ENCODE measurements around the gene TBX4.

TBX4 gene

DNA sequence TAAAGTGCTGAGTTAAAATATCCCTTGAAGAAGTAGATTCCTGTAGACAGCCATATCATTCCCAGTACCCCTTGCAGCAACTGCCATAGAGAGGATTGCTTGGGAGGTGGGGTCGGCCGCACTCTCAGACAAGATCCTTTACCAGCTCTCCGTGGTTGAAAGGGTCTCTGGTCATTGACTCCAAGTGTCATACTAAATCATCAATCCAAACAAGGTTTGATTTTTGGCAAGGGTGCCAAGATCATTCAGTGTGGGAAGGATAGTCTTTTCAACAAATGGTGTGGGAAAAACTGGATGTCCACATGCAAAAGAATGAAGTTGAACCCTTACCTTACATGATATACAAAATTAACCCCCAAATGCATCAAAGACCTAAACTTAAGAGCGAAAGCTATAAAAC, 30.8 kb upstream of the TBX4 start:
- TF ChIP-seq, protein P1, sequence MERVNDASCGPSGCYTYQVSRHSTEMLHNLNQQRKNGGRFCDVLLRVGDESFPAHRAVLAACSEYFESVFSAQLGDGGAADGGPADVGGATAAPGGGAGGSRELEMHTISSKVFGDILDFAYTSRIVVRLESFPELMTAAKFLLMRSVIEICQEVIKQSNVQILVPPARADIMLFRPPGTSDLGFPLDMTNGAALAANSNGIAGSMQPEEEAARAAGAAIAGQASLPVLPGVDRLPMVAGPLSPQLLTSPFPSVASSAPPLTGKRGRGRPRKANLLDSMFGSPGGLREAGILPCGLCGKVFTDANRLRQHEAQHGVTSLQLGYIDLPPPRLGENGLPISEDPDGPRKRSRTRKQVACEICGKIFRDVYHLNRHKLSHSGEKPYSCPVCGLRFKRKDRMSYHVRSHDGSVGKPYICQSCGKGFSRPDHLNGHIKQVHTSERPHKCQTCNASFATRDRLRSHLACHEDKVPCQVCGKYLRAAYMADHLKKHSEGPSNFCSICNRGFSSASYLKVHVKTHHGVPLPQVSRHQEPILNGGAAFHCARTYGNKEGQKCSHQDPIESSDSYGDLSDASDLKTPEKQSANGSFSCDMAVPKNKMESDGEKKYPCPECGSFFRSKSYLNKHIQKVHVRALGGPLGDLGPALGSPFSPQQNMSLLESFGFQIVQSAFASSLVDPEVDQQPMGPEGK (CRISPR knock-in tag; IDR thresholded peaks at IDR 0.05; ENCODE audit: borderline replicate concordance), result no peak
- TF ChIP-seq, protein P2, sequence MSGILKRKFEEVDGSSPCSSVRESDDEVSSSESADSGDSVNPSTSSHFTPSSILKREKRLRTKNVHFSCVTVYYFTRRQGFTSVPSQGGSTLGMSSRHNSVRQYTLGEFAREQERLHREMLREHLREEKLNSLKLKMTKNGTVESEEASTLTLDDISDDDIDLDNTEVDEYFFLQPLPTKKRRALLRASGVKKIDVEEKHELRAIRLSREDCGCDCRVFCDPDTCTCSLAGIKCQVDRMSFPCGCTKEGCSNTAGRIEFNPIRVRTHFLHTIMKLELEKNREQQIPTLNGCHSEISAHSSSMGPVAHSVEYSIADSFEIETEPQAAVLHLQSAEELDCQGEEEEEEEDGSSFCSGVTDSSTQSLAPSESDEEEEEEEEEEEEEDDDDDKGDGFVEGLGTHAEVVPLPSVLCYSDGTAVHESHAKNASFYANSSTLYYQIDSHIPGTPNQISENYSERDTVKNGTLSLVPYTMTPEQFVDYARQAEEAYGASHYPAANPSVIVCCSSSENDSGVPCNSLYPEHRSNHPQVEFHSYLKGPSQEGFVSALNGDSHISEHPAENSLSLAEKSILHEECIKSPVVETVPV (CRISPR knock-in tag; IDR thresholded peaks at IDR 0.05), result no peak
- TF ChIP-seq ESRRG (CRISPR knock-in tag; IDR thresholded peaks at IDR 0.05) (no peak), CSDC2 (CRISPR knock-in tag; IDR thresholded peaks at IDR 0.05) (no peak), BACH2 (CRISPR knock-in tag; IDR thresholded peaks at IDR 0.05; ENCODE audit: borderline replicate concordance) (no peak), TCF4 (CRISPR knock-in tag; IDR thresholded peaks at IDR 0.05; ENCODE audit: borderline replicate concordance) (no peak), ZC3H10 (CRISPR knock-in tag; IDR thresholded peaks at IDR 0.05) (no peak), GLIS3 (CRISPR knock-in tag; IDR thresholded peaks at IDR 0.05) (no peak), ZNF70 (CRISPR knock-in tag; IDR thresholded peaks at IDR 0.05) (no peak), RARB (CRISPR knock-in tag; IDR thresholded peaks at IDR 0.05) (no peak), ARNTL (CRISPR knock-in tag; IDR thresholded peaks at IDR 0.05; ENCODE audit: borderline replicate concordance, low read depth) (no peak), POU6F1 (CRISPR knock-in tag; IDR thresholded peaks at IDR 0.05; ENCODE audit: borderline replicate concordance, low read depth) (no peak)
- ATAC-seq, result no peak

DNA sequence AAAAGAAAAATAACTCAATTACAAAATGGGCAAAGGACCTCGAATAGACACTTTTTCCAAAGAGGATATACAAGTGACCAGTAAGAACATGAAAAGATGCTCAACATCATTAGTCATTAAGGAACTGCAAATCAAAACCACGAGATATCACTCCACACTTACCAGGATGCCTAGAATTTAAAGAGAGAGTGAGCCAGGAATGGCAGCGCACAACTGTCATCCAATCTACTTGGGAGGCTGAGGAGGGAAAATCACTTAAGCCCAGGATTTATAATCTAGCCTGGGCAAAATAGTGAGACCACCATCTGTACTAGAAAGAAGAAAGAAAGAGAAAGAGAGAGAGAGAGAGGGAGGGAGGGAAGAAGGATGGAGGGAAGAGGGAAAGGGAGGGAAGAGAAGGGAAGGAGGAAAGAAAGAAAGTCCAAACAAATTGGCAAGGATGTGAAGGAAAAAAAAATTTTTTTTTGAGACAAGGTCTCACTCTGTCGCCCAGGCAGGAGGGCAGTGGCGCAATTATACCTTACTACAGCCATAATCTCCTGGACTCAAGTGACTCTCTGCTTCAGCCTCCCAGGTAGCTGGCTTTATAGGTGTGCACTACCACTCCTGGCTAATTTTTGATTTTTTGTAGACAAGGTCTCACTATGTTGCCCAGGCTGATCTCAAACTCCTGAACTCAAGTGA, 30.0 kb upstream of the TBX4 start:
- ATAC-seq, result no peak
- TF ChIP-seq ZNF70 (CRISPR knock-in tag; IDR thresholded peaks at IDR 0.05), result no peak
- TF ChIP-seq TCF4 (CRISPR knock-in tag; IDR thresholded peaks at IDR 0.05; ENCODE audit: borderline replicate concordance), result no peak
- no peak for TF ChIP-seq SNAI2 (CRISPR knock-in tag; IDR thresholded peaks at IDR 0.05)
- no peak for TF ChIP-seq RARB (CRISPR knock-in tag; IDR thresholded peaks at IDR 0.05)
- no peak for TF ChIP-seq ARNTL (CRISPR knock-in tag; IDR thresholded peaks at IDR 0.05; ENCODE audit: borderline replicate concordance, low read depth)
- TF ChIP-seq TOX (CRISPR knock-in tag; IDR thresholded peaks at IDR 0.05; ENCODE audit: borderline replicate concordance), result no peak

- no peak for ATAC-seq
- TF ChIP-seq CSDC2 (CRISPR knock-in tag; IDR thresholded peaks at IDR 0.05), result no peak
- TF ChIP-seq CREB5 (CRISPR knock-in tag; IDR thresholded peaks at IDR 0.05; ENCODE audit: low read depth), result no peak
- no peak for TF ChIP-seq ZNF8 (CRISPR knock-in tag; IDR thresholded peaks at IDR 0.05)
- TF ChIP-seq RARB (CRISPR knock-in tag; IDR thresholded peaks at IDR 0.05), result no peak
- TF ChIP-seq ARNTL (CRISPR knock-in tag; IDR thresholded peaks at IDR 0.05; ENCODE audit: borderline replicate concordance, low read depth), result no peak
- no peak for TF ChIP-seq ESRRG (CRISPR knock-in tag; IDR thresholded peaks at IDR 0.05)
- TF ChIP-seq ISL1 (CRISPR knock-in tag; IDR thresholded peaks at IDR 0.05), result no peak
- no peak for TF ChIP-seq GLIS3 (CRISPR knock-in tag; IDR thresholded peaks at IDR 0.05)
These were observed 29.4 kb upstream of the TBX4 start for GRCh38 chr17:61422869-61423268.

GRCh38 chr17:61423967-61424649, 28.1 kb upstream of the TBX4 start:
- ATAC-seq, result no peak
- TF ChIP-seq POU6F1 (CRISPR knock-in tag; IDR thresholded peaks at IDR 0.05; ENCODE audit: borderline replicate concordance, low read depth), result no peak
- no peak for TF ChIP-seq RARB (CRISPR knock-in tag; IDR thresholded peaks at IDR 0.05)
- TF ChIP-seq, protein P1 (CRISPR knock-in tag; IDR thresholded peaks at IDR 0.05; ENCODE audit: borderline replicate concordance), result no peak
- TF ChIP-seq CSDC2 (CRISPR knock-in tag; IDR thresholded peaks at IDR 0.05), result no peak
- TF ChIP-seq TCF4 (CRISPR knock-in tag; IDR thresholded peaks at IDR 0.05; ENCODE audit: borderline replicate concordance), result no peak
- no peak for TF ChIP-seq ESRRG (CRISPR knock-in tag; IDR thresholded peaks at IDR 0.05)
- TF ChIP-seq ISL1 (CRISPR knock-in tag; IDR thresholded peaks at IDR 0.05), result no peak
- no peak for TF ChIP-seq ARNTL (CRISPR knock-in tag; IDR thresholded peaks at IDR 0.05; ENCODE audit: borderline replicate concordance, low read depth)
- no peak for TF ChIP-seq ZNF8 (CRISPR knock-in tag; IDR thresholded peaks at IDR 0.05)
- TF ChIP-seq GLIS3 (CRISPR knock-in tag; IDR thresholded peaks at IDR 0.05), result no peak
- TF ChIP-seq SNAI2 (CRISPR knock-in tag; IDR thresholded peaks at IDR 0.05), result no peak
- no peak for TF ChIP-seq ZFP3 (CRISPR knock-in tag; IDR thresholded peaks at IDR 0.05)
- no peak for TF ChIP-seq PPARA (CRISPR knock-in tag; IDR thresholded peaks at IDR 0.05; ENCODE audit: borderline replicate concordance)
